ENCODE results near the gene PHAX.
"Not testable (repeated sequence)": the region's sequence is repeated elsewhere in the genome, so short reads cannot be mapped to it uniquely, and the experiment has no call there.

The PHAX gene, protein sequence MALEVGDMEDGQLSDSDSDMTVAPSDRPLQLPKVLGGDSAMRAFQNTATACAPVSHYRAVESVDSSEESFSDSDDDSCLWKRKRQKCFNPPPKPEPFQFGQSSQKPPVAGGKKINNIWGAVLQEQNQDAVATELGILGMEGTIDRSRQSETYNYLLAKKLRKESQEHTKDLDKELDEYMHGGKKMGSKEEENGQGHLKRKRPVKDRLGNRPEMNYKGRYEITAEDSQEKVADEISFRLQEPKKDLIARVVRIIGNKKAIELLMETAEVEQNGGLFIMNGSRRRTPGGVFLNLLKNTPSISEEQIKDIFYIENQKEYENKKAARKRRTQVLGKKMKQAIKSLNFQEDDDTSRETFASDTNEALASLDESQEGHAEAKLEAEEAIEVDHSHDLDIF

DNA sequence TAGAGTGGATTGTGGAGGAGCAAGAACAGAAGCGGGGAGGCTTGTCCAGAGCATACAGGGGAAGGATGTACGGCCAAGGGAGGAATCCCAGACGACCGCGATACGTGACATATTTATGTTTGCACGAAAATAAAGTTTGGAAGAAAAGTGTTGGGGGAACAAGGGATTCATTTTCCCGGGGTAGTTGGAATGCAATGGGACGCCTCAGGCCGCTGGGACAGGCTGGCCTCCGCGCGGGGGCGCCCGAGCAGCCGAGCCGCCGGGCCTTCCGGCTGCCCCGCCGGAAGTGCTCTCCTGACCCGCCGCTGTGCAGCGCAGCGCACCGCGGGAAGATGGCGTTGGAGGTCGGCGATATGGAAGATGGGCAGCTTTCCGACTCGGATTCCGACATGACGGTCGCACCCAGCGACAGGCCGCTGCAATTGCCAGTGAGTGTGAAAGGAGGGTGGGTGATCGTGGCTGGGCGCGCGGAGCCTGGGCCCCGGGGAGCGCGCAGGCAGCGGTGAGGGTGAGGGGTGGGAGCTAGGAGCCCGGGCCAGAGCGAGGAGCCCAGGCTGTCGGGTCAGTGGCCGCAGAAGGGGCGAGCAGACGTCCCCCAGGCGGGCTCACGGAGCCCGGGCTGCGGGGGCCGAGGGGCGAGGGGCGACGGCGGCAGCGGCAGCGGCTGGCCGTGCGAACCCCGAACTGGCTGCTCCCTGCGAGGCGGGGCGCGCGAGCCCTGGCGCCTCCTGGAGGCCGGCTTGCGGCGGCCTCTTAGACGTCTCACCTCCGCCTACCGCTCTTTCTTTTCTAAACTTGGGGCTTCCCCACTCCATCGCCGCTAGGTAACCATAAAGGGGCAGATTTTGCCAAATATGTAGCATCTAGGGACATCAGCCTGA lies at the start of gene PHAX:
Gene PHAX, plus strand, starts transcription at position 317 of the 881 bp plus-strand sequence. Its CDS starts 16 bp downstream, at position 333.
- peak; percentile 45 to 72 (median 51) for DNase-seq (ENCODE audit: low read depth in 3 of 3)

DNA sequence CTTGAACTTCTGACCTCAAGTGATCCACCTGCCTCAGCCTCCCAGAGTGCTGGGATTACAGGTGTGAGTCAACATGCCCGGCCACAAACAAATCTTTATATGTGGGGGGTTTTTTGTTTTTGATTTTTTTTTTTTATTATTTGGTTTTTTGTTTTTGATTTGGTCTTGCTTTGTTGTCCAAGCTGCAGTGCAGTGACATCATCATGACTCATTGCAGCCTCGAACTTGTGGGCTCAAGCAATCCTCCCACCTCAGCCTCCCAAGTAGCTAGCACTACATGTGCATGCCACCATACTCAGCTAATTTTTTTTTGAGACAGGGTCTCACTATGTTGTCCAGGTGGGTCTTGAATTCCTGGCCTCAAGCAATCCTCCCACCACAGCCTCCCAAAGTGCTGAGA lies 48.1 kb upstream of the PHAX start:
- no peak for DNase-seq (ENCODE audit: low read depth in 3 of 3)

DNA sequence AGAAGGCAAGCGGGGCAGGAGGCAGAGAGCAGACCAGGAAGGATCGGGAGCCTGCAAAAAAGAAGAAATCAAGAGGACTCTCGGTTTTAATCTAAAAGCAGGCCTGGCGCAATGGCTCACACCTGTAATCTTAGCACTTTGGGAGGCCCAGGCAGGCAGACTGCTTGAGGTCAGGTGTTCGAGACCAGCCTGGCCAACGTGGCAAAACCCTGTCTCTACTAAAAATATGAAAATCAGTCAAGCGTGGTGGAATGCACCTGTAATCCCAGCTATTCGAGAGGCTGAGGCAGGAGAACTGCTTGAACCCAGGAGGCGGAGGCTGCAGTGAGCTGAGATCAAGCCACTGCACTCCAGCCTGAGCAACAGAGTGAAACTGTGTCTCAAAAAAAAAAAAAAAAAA lies 45.6 kb upstream of the PHAX start:
- DNase-seq (ENCODE audit: low read depth in 3 of 3), result not testable (repeated sequence)

DNA sequence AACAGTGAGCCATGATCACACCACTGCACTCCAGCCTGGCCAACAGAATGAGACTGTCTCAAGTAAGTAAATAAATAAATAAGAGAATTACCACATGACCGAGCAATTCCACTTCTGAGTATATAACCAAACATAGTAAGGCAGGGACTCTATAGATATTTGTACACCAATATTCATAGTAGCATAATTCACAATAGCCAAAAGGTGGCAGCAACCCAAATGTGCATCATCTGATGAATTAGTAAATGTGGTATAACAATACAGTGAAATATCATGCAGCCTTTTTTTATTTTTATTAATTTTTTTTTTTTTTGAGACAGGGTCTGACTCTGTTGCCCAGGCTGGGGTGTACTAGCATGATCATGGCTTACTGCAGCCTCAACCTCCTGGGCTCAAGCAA lies 38.8 kb upstream of the PHAX start:
- DNase-seq (ENCODE audit: low read depth in 3 of 3), result no peak

DNA sequence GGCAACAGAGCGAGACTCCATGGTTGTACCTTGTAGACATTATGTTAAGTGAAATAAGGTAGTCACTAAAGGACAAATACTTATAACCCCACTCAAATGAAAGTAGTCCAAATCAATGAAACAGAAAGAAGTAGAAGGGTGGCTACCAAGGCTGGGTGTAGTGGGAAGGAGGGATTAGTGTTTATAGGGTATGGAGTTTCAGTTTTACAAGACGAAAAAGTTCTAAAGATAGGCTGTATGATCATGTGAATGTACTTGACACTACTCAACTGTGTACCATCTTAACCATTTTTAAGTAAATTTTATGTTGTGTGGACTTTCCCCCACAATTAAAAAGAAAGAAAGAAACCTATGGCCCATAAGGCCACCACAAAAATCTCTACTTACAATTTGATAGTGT lies 37.9 kb upstream of the PHAX start:
- DNase-seq (ENCODE audit: low read depth in 3 of 3), result no peak

- DNase-seq (ENCODE audit: low read depth in 3 of 3), result no peak
Measured at GRCh38 chr5:126568206-126568755, 32.5 kb upstream of the PHAX start.

DNA sequence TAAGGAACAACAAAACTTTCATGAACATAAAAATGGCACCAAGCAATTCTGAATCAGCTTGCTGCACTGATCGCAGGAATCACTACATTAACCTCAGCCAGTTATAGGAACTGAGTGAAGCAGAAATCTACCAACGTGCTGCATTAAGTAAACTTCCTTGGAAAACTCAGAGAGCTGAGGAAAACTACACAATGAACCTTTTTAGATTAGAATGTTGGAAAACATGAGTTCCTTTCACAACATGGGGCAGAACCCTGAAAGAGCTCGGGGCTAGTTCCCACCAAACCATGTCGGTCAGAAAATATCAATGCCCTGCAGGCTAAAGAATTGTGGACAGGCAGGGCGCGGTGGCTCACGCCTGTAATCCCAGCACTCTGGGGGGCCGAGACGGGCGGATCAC lies 25.1 kb upstream of the PHAX start:
- no peak for DNase-seq (ENCODE audit: low read depth in 3 of 3)

GRCh38 chr5:126576974-126577373 lies 23.8 kb upstream of the PHAX start:
- DNase-seq (ENCODE audit: low read depth in 3 of 3), result no peak

GRCh38 chr5:126577415-126577814 lies 23.3 kb upstream of the PHAX start:
- no peak for DNase-seq (ENCODE audit: low read depth in 3 of 3)

- no peak for DNase-seq (ENCODE audit: low read depth in 3 of 3)
Measured at GRCh38 chr5:126579716-126580115, 21.0 kb upstream of the PHAX start.

GRCh38 chr5:126583761-126584160 lies 17.0 kb upstream of the PHAX start:
- DNase-seq (ENCODE audit: low read depth in 3 of 3), result no peak

- DNase-seq (ENCODE audit: low read depth in 3 of 3), result no peak
Measured at GRCh38 chr5:126587551-126588390, 13.0 kb upstream of the PHAX start.

- DNase-seq (ENCODE audit: low read depth in 3 of 3), result no peak
Measured at GRCh38 chr5:126589536-126590297, 11.0 kb upstream of the PHAX start.

DNA sequence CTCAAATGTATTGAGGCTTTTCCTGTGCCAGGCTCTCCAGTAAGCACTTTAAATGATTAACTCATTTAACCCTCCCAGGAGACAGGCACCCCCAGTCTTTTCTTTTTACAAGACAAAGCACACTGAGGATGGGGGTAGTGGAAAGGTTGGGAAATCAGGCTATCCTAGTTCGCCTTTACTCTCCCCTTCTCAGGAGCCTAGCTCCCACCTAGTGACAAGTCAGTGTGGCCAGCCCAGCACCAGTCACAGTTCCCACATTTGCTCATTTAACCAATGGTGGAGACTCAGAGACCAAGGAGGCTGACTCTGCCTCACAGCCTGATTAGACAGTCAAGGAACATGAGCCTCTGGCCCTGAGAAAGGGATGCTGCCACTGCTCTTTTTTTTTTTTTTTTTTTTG lies 9.2 kb upstream of the PHAX start:
- DNase-seq (ENCODE audit: low read depth in 3 of 3), result no peak

DNA sequence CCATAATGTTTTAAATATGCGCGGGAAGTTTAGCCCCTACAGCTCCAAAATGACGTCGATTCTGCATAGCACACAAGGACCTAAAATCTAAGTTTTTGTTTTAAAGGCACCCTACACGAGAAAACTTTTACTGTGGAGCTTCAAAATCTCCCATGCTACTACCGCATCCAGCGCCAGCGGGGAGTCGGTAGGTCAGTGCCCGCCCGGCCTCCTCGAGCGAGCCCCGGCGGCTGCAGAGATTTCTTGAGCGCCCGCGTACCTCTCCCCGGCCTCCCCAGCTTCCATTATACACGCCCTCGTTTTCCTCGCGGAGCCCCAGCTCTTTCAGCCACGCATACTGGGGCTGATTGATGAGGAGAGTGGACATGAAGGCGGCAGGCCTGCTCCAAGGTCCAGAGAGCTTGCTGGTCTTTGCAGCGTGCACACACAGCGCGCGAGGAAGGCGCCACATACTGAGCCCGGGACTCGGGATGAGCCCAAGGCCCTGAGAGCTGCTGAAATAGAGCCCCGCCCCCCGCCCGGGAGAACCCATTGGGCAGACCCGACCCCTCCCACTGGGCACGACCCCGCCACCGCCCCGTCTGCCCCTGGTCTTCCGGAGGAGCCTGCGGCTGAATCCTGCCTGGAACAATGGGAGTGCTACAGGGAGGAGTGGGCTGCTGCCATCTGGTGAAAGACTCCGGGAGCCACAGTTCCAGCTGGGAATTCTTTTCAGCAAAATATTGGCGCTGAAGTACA lies 5.8 kb upstream of the PHAX start, which contains the start of gene ALDH7A1:
Gene ALDH7A1, minus strand, starts transcription at position 472 of the 738 bp plus-strand sequence. Its CDS starts 21 bp downstream, at position 451.
- peak in 2 of 3 experiments; percentile 14 to 63 for DNase-seq (ENCODE audit: low read depth in 3 of 3)

DNA sequence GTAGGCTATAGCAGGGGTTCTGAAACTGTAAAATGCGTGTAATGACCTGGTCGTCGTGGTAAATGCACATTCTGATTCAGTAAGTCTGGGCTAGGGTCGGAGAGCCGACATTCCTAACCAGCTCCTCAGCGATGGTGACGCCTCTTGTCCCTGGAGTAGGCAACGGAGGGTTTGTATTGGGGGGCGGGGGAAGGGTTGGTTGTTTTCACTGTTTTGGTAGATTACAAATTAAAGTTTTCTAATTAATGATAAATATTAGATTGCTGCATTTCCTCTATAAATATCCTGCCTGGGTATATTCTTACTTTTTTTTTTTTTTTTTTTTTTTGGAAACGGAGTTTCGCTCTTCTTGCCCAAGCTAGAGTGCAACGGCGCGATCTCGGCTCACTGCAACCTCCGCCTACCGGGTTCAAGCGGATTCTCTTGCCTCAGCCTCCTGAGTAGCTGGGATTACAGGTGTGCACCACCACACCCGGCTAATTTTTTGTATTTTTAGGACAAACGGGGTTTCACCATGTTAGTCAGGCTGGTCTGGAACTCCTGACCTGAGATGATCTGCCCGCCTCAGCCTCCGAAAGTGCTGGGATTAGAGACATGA lies 5.2 kb upstream of the PHAX start:
- DNase-seq (ENCODE audit: low read depth in 3 of 3), result no peak

DNA sequence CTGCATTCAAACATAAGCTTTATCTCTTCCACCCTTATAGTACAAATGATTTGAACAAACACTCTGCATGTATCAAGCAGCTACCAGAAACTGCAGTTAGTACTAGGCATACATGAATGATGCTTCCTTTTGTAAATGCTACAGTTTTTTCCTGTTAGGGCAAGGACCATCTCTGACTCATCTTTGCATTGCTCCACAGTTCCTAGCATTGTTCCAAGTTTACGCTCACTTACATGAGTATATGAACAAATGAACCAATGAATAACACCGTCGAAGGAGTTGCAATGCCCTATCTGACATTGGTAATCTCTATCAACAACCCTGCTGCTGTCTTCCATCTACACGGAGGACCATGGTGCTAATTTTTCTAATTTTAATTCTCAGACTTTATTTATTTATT lies 3.6 kb upstream of the PHAX start:
- no peak for DNase-seq (ENCODE audit: low read depth in 3 of 3)

DNA sequence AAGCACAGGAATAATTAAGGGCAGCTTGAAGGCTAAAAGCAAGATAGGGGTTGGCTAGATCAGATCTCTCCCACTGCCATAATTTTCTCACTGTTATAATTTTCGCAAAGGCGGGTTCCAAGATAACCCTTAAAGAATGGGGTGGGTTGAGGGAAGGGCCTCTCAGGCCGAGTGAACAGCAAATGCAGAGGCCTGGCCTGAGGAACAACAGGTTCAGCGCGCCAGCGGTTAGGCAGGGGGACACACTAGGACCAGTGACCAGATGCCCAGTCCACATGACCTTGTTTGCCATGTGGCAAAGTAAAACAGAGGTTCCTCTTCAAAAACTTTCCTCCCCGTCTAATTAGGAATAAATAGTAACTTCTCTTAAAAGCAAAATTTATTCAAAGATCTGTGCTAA lies 1.2 kb upstream of the PHAX start:
- no peak for DNase-seq (ENCODE audit: low read depth in 3 of 3)

DNA sequence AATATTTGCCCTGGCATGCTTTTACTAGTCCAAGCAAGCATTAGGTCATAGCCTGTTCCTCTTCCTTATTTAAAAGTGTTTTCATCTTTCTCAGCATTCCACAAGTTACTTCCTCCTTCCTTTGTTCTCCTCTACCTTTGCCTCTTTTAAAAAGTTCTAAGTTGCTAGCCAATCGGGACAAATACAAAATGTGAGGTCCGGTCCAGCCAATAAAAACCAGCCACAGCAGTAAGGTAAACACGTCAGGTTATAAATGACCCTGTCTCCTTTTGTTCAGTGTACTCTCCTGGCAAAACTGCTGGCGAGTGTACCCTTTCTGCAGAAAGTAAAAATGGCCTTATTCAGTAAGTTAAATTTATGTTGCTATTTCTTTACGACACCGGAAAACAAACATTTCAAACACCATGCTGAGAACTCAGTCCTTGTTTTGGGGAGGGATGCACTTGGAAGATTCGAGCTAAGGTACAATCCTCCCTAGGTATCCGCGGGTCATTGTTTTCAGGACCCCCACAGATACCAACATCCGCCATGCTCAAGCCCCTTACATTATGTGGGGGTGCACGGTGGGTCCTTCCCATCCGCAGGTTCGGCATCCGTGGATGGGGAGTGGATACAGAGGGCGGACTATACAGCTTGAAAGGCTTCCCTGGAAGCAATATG lies 646 bp upstream of the PHAX start:
- not testable (repeated sequence) for DNase-seq (ENCODE audit: low read depth in 3 of 3)

Data from stimulated activated CD4-positive, alpha-beta T cell treated with anti-CD3 and anti-CD28 coated beads, TNF-alpha, amount 100 ng/mL, for 24 hours (primary cell).